Upper lobe of right lung (tissue), 1 donor: ENCODE data around the gene GINS2. TPM values are rescaled to one million over a fixed set of nuclear protein-coding genes. Genes with fewer than 3 reads are reported as not detected.

Experiments
- ATAC-seq: fragments of 200-7000 bp; cut with Tn5 transposase; one replicate; pipeline ENCODE4 v1.9.1; 2020; ENCODE audit warnings: mild to moderate bottlenecking, moderate library complexity
- DNase-seq: peaks from one replicate; pipeline ENCODE4 v3.0.0-alpha.2; 2020
- H3K27ac ChIP-seq: fragments of 200-600 bp; one replicate; pipeline ENCODE4 v1.8.0; 2022
- H3K27me3 ChIP-seq: fragments of 200-600 bp; one replicate; pipeline ENCODE4 v1.8.0; 2022; ENCODE audit warnings: mild to moderate bottlenecking
- H3K36me3 ChIP-seq: fragments of 200-600 bp; one replicate; pipeline ENCODE4 v1.8.0; 2022
- H3K4me1 ChIP-seq: fragments of 200-600 bp; one replicate; pipeline ENCODE4 v1.8.0; 2022
- H3K4me3 ChIP-seq: fragments of 200-600 bp; one replicate; pipeline ENCODE4 v1.8.0; 2022; ENCODE audit warnings: mild to moderate bottlenecking
- H3K9me3 ChIP-seq: fragments of 200-600 bp; one replicate; pipeline ENCODE4 v1.8.0; 2022
- intact Hi-C: fragments of 100-400 bp; cut with DNase I; formaldehyde crosslinking; loops from one replicate; pipeline ENCODE4 v1.11.0; 2022
- total RNA-seq: library from RNA; stranded (reverse); fragmentation: NEBNext Ultra II Directional; extraction: Animal tissue kit (Norgen Biotek cat#: 25700); gene quantifications from one replicate; pipeline ENCODE4 v1.2.1, GENCODE V29; 2021
- TF ChIP-seq, protein P1 (sequence below): fragments of 200-600 bp; IDR thresholded peaks from one replicate; pipeline ENCODE4 v1.8.0; 2022; ENCODE audit warnings: antibody characterized with exemption
- donor health status: DM: no; HTN: yes; CAD: no; lungs with severe emphysema.

The GINS2 gene
- total RNA-seq, 1 donor from 2014 or later = 0.46 TPM

DNA sequence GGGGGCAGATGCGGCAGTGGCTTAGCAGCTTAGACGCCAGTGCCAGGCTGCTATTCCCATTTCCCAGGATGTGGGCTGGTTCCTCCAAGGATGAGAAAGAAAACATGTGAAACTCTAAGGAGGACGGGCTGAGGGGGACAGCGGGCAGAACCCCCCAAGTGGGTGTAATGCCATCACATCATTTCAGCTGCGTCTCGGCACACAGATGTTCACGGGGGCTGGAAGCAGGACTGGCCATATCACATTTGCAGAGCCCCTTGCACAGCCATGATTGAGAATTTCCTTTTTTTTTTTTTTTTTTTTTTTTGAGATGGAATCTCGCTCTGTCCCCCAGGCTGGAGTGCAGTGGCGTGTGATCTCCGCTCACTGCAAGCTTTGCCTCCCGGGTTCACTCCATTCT lies 15.3 kb upstream of the GINS2 start:
- H3K27ac ChIP-seq = no peak overlapping the region
- ATAC-seq = no peak
- no peaks in the 10 kb centered on the region for H3K4me1 ChIP-seq
- TF ChIP-seq, protein P1, sequence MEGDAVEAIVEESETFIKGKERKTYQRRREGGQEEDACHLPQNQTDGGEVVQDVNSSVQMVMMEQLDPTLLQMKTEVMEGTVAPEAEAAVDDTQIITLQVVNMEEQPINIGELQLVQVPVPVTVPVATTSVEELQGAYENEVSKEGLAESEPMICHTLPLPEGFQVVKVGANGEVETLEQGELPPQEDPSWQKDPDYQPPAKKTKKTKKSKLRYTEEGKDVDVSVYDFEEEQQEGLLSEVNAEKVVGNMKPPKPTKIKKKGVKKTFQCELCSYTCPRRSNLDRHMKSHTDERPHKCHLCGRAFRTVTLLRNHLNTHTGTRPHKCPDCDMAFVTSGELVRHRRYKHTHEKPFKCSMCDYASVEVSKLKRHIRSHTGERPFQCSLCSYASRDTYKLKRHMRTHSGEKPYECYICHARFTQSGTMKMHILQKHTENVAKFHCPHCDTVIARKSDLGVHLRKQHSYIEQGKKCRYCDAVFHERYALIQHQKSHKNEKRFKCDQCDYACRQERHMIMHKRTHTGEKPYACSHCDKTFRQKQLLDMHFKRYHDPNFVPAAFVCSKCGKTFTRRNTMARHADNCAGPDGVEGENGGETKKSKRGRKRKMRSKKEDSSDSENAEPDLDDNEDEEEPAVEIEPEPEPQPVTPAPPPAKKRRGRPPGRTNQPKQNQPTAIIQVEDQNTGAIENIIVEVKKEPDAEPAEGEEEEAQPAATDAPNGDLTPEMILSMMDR = no peak
- H3K27me3 ChIP-seq = no peaks in the 10 kb centered on the region
- DNase-seq = no peak
- H3K9me3 ChIP-seq = no peaks in the 10 kb centered on the region
- H3K36me3 ChIP-seq = no peaks in the 10 kb centered on the region
- H3K4me3 ChIP-seq = no peak overlapping the region
- intact Hi-C loops = no loop called here

GRCh38 chr16:85699628-85700027 lies 10.9 kb upstream of the GINS2 start:
- H3K27ac ChIP-seq = no peak overlapping the region
- H3K4me1 ChIP-seq = no peaks in the 10 kb centered on the region
- ATAC-seq (peak; percentile 90), DNase-seq (no peak)
- no peaks in the 10 kb centered on the region for H3K36me3 ChIP-seq
- no peak overlapping the region for H3K4me3 ChIP-seq
- TF ChIP-seq, protein P1 = no peak
- no peaks in the 10 kb centered on the region for H3K9me3 ChIP-seq
- H3K27me3 ChIP-seq = peaks cover 3% of the 10 kb centered on the region
- intact Hi-C loops = loop anchor here (10.0 kb wide), 1 partner anchor 65 kb away; no protein-coding TSS in a partner anchor

- ATAC-seq (no peak), DNase-seq (no peak)
- H3K27ac ChIP-seq = no peak overlapping the region
- H3K27me3 ChIP-seq = peaks cover 4% of the 10 kb centered on the region
- intact Hi-C loops = loop anchor here (10.0 kb wide), 1 partner anchor 64 kb away; no protein-coding TSS in a partner anchor
- H3K4me3 ChIP-seq = no peak overlapping the region
- H3K36me3 ChIP-seq = no peaks in the 10 kb centered on the region
- no peaks in the 10 kb centered on the region for H3K9me3 ChIP-seq
- no peaks in the 10 kb centered on the region for H3K4me1 ChIP-seq
- TF ChIP-seq, protein P1 = no peak
Observed at GRCh38 chr16:85698935-85699558, 10.3 kb upstream of the GINS2 start.

DNA sequence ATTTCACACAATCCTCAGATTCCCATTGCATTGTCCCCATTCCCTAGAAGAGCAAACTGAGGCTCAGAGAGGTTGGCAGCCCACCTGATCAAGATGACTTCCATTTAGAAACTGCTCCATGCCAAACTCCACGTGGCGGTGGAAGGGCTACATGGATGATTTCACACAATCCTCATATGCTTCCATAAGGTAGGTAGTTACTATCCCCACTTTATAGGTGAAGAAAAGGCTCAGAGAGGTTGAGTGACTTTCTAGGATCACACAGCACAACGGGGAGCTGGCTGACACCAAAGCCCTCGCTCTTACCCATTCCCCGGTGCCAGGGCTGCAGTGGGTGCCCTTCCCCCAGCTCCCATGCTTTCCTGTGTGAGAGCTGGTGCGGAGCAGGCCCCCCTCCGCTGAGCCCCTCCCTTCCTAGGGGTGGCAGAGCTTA lies 9.7 kb upstream of the GINS2 start:
- DNase-seq = no peak
- no peak overlapping the region for H3K27ac ChIP-seq
- H3K4me1 ChIP-seq = no peaks in the 10 kb centered on the region
- intact Hi-C loops = loop anchor here (10.0 kb wide), 1 partner anchor 64 kb away; no protein-coding TSS in a partner anchor
- no peaks in the 10 kb centered on the region for H3K9me3 ChIP-seq
- no peaks in the 10 kb centered on the region for H3K36me3 ChIP-seq
- H3K27me3 ChIP-seq = peaks cover 4% of the 10 kb centered on the region
- H3K4me3 ChIP-seq = no peak overlapping the region
- ATAC-seq = no peak
- TF ChIP-seq, protein P1 = no peak

DNA sequence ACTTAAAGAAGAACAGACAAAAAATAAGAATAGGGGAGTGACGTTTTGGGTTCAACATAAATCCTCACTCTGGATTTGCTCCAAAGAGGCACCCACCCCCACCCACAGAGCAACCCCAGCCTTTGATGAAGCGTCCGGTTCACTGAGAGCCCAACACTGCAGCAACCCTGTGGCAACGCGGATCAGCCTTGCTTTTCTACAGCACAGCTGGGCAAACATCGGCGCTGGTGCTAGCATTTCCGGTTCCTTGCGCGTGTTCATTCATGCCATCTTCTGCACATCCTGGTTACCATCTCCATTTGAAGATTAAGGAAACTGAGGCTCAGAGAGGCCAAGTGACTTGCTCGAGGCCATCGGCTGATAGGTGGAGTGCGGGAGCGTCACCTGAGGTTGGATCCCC lies 8.7 kb upstream of the GINS2 start:
- ATAC-seq (no peak), DNase-seq (no peak)
- no peak overlapping the region for H3K27ac ChIP-seq
- no peaks in the 10 kb centered on the region for H3K4me1 ChIP-seq
- H3K4me3 ChIP-seq = no peak overlapping the region
- intact Hi-C loops = loop anchor here (10.0 kb wide), 1 partner anchor 63 kb away; no protein-coding TSS in a partner anchor
- TF ChIP-seq, protein P1 = no peak
- H3K27me3 ChIP-seq = peaks cover 4% of the 10 kb centered on the region
- H3K36me3 ChIP-seq = no peaks in the 10 kb centered on the region
- H3K9me3 ChIP-seq = no peaks in the 10 kb centered on the region
